ENCODE data around the gene CENPV.

DNA sequence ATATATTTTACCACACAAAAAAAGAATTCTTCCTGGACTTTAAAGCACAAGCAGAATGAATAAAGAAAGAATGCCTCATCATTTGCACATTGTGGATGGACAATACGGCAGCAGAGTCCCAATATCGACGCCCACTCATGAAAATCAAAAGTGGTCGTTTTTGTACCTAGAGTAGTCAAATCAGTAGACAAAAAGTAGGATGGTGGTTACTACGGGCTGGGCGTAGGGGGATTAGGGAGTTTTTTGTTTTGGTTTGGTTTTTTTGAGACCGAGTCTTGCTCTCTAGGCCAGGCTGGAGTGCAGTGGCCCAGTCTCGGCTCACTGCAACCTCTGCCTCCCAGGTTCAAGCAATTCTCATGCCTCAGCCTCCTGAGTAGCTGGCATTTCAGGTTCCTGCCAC is 8.6 kb upstream of the CENPV start:
- TF ChIP-seq, protein P1, sequence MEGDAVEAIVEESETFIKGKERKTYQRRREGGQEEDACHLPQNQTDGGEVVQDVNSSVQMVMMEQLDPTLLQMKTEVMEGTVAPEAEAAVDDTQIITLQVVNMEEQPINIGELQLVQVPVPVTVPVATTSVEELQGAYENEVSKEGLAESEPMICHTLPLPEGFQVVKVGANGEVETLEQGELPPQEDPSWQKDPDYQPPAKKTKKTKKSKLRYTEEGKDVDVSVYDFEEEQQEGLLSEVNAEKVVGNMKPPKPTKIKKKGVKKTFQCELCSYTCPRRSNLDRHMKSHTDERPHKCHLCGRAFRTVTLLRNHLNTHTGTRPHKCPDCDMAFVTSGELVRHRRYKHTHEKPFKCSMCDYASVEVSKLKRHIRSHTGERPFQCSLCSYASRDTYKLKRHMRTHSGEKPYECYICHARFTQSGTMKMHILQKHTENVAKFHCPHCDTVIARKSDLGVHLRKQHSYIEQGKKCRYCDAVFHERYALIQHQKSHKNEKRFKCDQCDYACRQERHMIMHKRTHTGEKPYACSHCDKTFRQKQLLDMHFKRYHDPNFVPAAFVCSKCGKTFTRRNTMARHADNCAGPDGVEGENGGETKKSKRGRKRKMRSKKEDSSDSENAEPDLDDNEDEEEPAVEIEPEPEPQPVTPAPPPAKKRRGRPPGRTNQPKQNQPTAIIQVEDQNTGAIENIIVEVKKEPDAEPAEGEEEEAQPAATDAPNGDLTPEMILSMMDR (IDR thresholded peaks at IDR 0.05) = no peak
- TF ChIP-seq POLR2A (IDR thresholded peaks at IDR 0.05) (no peak), POLR2AphosphoS5 (IDR thresholded peaks at IDR 0.05) (no peak), EP300 (IDR thresholded peaks at IDR 0.05) (no peak)
